ENCODE data around the gene PLCB1. TPM values are rescaled to one million over a fixed set of nuclear protein-coding genes. Genes with fewer than 3 reads are reported as not detected.
A peak's percentile ranks its signal among the peaks of the same experiment; 100 is the strongest.

PLCB1 gene
- total RNA-seq, 1 experiment from 2014 or later: 4.4 TPM

GRCh38 chr20:8645326-8645725, 513.3 kb downstream of the PLCB1 start:
- Histone ChIP-seq H3K36me3 (ENCODE audit: low read depth, low read length) (no peaks in the 10 kb centered on the region), H4K20me1 (ENCODE audit: low read length) (no peaks in the 10 kb centered on the region), H3K9me3 (ENCODE audit: low read length) (no peaks in the 10 kb centered on the region), H3K4me3 (ENCODE audit: low read length) (no peak overlapping the region), H2AFZ (ENCODE audit: low read length) (no peak overlapping the region), H3K4me1 (ENCODE audit: insufficient read depth, low read length) (0 out of 2 replicates have a peak, but pooled peaks cover 3% of the 10 kb centered on the region), H3K9ac (ENCODE audit: low read length) (no peak overlapping the region), H3K27me3 (ENCODE audit: low read length) (peaks cover 7% of the 10 kb centered on the region; the same call in 1 of the 2 replicates), H3K4me2 (ENCODE audit: low read length) (no peak overlapping the region), H3F3A (ENCODE audit: low read length, unreplicated experiment) (no peaks in the 10 kb centered on the region), H3K79me2 (ENCODE audit: low read length) (no peaks in the 10 kb centered on the region), H3K9me2 (replicated peaks; ENCODE audit: low read length) (no peaks in the 10 kb centered on the region), H3K27ac (ENCODE audit: low read length) (no peak overlapping the region)
- POLR2A ChIA-PET (ENCODE audit: unreplicated experiment): no interaction called here
- BruUV-seq (replicated peaks): no TSS peak
- TF ChIP-seq EZH2phosphoT487 (IDR thresholded peaks at IDR 0.05; ENCODE audit: borderline replicate concordance, low read length) (no peak), EZH2 (IDR thresholded peaks at IDR 0.05; ENCODE audit: low read length, unreplicated experiment) (no peak), CTCF (conservative IDR thresholded peaks at IDR 0.05; ENCODE audit: low read depth, low read length) (no peak)
- intact Hi-C loops (cut with micrococcal nuclease): no loop called here
- CTCF ChIA-PET: no interaction called here
- DNase-seq (no peak), ATAC-seq (no peak)

- DNase-seq: peak; percentile 46
- H3K4me1 ChIP-seq (ENCODE audit: insufficient read depth, low read length): 0 out of 2 replicates have a peak, but pooled peaks cover 3% of the 10 kb centered on the region
- no peak overlapping the region for H3K9ac ChIP-seq (ENCODE audit: low read length)
- no peak overlapping the region for H3K4me3 ChIP-seq (ENCODE audit: low read length)
- H4K20me1 ChIP-seq (ENCODE audit: low read length): no peaks in the 10 kb centered on the region
- no peaks in the 10 kb centered on the region for H3K27me3 ChIP-seq (ENCODE audit: low read length)
- H3K4me2 ChIP-seq (ENCODE audit: low read length): no peak overlapping the region
- H3K9me2 ChIP-seq (replicated peaks; ENCODE audit: low read length): no peaks in the 10 kb centered on the region
- BruUV-seq (replicated peaks): no TSS peak
- H3K9me3 ChIP-seq (ENCODE audit: low read length): no peaks in the 10 kb centered on the region
- H3K27ac ChIP-seq (ENCODE audit: low read length): no peak overlapping the region
- no peaks in the 10 kb centered on the region for H3K36me3 ChIP-seq (ENCODE audit: low read depth, low read length)
- no peak overlapping the region for H2AFZ ChIP-seq (ENCODE audit: low read length)
- no peaks in the 10 kb centered on the region for H3K79me2 ChIP-seq (ENCODE audit: low read length)
- no peaks in the 10 kb centered on the region for H3F3A ChIP-seq (ENCODE audit: low read length, unreplicated experiment)
- peak; percentile 81 for ATAC-seq
- TF ChIP-seq CTCF (conservative IDR thresholded peaks at IDR 0.05; ENCODE audit: low read depth, low read length): no peak
- TF ChIP-seq EZH2phosphoT487 (IDR thresholded peaks at IDR 0.05; ENCODE audit: borderline replicate concordance, low read length): no peak
- TF ChIP-seq EZH2 (IDR thresholded peaks at IDR 0.05; ENCODE audit: low read length, unreplicated experiment): no peak
- intact Hi-C loops (cut with micrococcal nuclease): no loop called here
- POLR2A ChIA-PET (ENCODE audit: unreplicated experiment): no interaction called here
- CTCF ChIA-PET: no interaction called here
Observed at GRCh38 chr20:8646033-8646441, 514.0 kb downstream of the PLCB1 start.

GRCh38 chr20:8646716-8647115, 514.6 kb downstream of the PLCB1 start:
- H3K4me3 ChIP-seq (ENCODE audit: low read length): no peak overlapping the region
- no peaks in the 10 kb centered on the region for H3F3A ChIP-seq (ENCODE audit: low read length, unreplicated experiment)
- no peak for TF ChIP-seq CTCF (conservative IDR thresholded peaks at IDR 0.05; ENCODE audit: low read depth, low read length)
- no peak for TF ChIP-seq EZH2phosphoT487 (IDR thresholded peaks at IDR 0.05; ENCODE audit: borderline replicate concordance, low read length)
- no peak for TF ChIP-seq EZH2 (IDR thresholded peaks at IDR 0.05; ENCODE audit: low read length, unreplicated experiment)
- H3K9me2 ChIP-seq (replicated peaks; ENCODE audit: low read length): no peaks in the 10 kb centered on the region
- no peak overlapping the region for H3K9ac ChIP-seq (ENCODE audit: low read length)
- no peaks in the 10 kb centered on the region for H3K36me3 ChIP-seq (ENCODE audit: low read depth, low read length)
- H3K4me2 ChIP-seq (ENCODE audit: low read length): no peak overlapping the region
- POLR2A ChIA-PET (ENCODE audit: unreplicated experiment): no interaction called here
- no peak for ATAC-seq
- H4K20me1 ChIP-seq (ENCODE audit: low read length): no peaks in the 10 kb centered on the region
- H3K27me3 ChIP-seq (ENCODE audit: low read length): 0 out of 2 replicates have a peak, but pooled peaks cover 2% of the 10 kb centered on the region
- H3K4me1 ChIP-seq (ENCODE audit: insufficient read depth, low read length): 0 out of 2 replicates have a peak, but pooled peaks cover 3% of the 10 kb centered on the region
- no peak overlapping the region for H2AFZ ChIP-seq (ENCODE audit: low read length)
- BruUV-seq (replicated peaks): no TSS peak
- no peaks in the 10 kb centered on the region for H3K79me2 ChIP-seq (ENCODE audit: low read length)
- no peaks in the 10 kb centered on the region for H3K9me3 ChIP-seq (ENCODE audit: low read length)
- DNase-seq: no peak
- intact Hi-C loops (cut with micrococcal nuclease): no loop called here
- no peak overlapping the region for H3K27ac ChIP-seq (ENCODE audit: low read length)
- CTCF ChIA-PET: no interaction called here

All from PC-3 (cell line).